H1 (cell line): ENCODE results near the gene MAIP1. TPM values are rescaled to one million over a fixed set of nuclear protein-coding genes. Genes with fewer than 3 reads are reported as not detected.
A peak's percentile ranks its signal among the peaks of the same experiment; 100 is the strongest.

Source experiments
- CTCF ChIA-PET: fragments of 300-600 bp; sonication (Branson Sonifier 250); formaldehyde crosslinking; loops from one replicate; lab custom pipeline; 2021; ENCODE audit not compliant: partially characterized antibody; lab: Charles Lee
- POLR2A ChIA-PET: fragments of 300-600 bp; sonication (Branson Sonifier 250); formaldehyde crosslinking; loops from one replicate; lab custom pipeline; 2021; ENCODE audit warnings: inconsistent platforms; ENCODE audit not compliant: partially characterized antibody; lab: Charles Lee
- DNase-seq, 2 experiments: peaks; one replicate each; pipeline versions ENCODE4 v3.0.0 to v3.0.0-alpha.2; 2010 to 2022; ENCODE audit warnings: low spot score in 2 of 2, low read depth in 1 of 2, mixed read lengths in 1 of 2
- FAIRE-seq: peaks from 2 replicates; lab custom pipeline; 2011; peaks lifted over from hg19 to GRCh38; lab: Jason Lieb, UNC
- H2AFZ ChIP-seq: 2 replicates; pipeline ENCODE4 v1.8.1; 2012; ENCODE audit warnings: low read length, inconsistent platforms
- H2AK5ac ChIP-seq: 2 replicates; pipeline ENCODE4 v1.6.1; 2013; ENCODE audit warnings: low read depth, low read length
- H2BK120ac ChIP-seq: replicated peaks from 2 replicates; pipeline ENCODE3; 2013; ENCODE audit warnings: low read depth, low read length, inconsistent platforms
- H2BK12ac ChIP-seq: 2 replicates; pipeline ENCODE4 v1.6.1; 2013; ENCODE audit warnings: low read depth, low read length
- H2BK15ac ChIP-seq: 2 replicates; pipeline ENCODE4 v1.6.1; 2013; ENCODE audit warnings: low read length
- H2BK20ac ChIP-seq: 2 replicates; pipeline ENCODE4 v1.6.1; 2013; ENCODE audit warnings: low read length
- H2BK5ac ChIP-seq: 2 replicates; pipeline ENCODE4 v1.6.1; 2013; ENCODE audit warnings: low read depth, low read length
- H3K14ac ChIP-seq: 2 replicates; pipeline ENCODE4 v1.6.1; 2013; ENCODE audit warnings: inconsistent platforms; ENCODE audit not compliant: insufficient read length
- H3K18ac ChIP-seq: 2 replicates; pipeline ENCODE4 v1.6.1; 2013; ENCODE audit warnings: low read length; ENCODE audit errors: extremely low read depth
- H3K23ac ChIP-seq: 2 replicates; pipeline ENCODE4 v1.6.1; 2013; ENCODE audit warnings: inconsistent platforms; ENCODE audit not compliant: insufficient read length
- H3K23me2 ChIP-seq: 2 replicates; pipeline ENCODE4 v1.6.1; 2013; ENCODE audit warnings: low read depth, low read length
- H3K27ac ChIP-seq: 2 replicates; pipeline ENCODE4 v1.6.1; 2011; ENCODE audit warnings: low read depth, low read length, inconsistent platforms
- H3K27me3 ChIP-seq, 4 experiments: replicated peaks in 1 of 4; 1 replicate in 1 of 4; 2 replicates in 3 of 4; pipeline versions ENCODE4 v1.6.1 to v1.8.1; 2011 to 2013; ENCODE audit warnings: low read length in 3 of 4, mild to moderate bottlenecking in 3 of 4, inconsistent platforms in 2 of 4, mixed read lengths in 2 of 4, moderate library complexity in 1 of 4; ENCODE audit not compliant: control insufficient read depth in 3 of 4, insufficient read depth in 3 of 4; ENCODE audit errors: extremely low read depth in 1 of 4
- H3K36me3 ChIP-seq, 4 experiments: 2 replicates each; pipeline versions ENCODE4 v1.6.1 to v1.8.1; 2011 to 2013; ENCODE audit warnings: mild to moderate bottlenecking in 4 of 4, low read length in 3 of 4, moderate library complexity in 2 of 4, control low read depth in 1 of 4, inconsistent platforms in 1 of 4; ENCODE audit not compliant: insufficient read depth in 4 of 4, control insufficient read depth in 2 of 4
- H3K4ac ChIP-seq: replicated peaks from 2 replicates; pipeline ENCODE3; 2013; ENCODE audit warnings: low read length, low read depth, mixed read lengths, inconsistent platforms; ENCODE audit not compliant: insufficient read length
- H3K4me1 ChIP-seq, 4 experiments: replicated peaks in 1 of 4; 1 replicate in 1 of 4; 2 replicates in 3 of 4; pipeline versions ENCODE4 v1.6.1 to v1.8.1; 2011 to 2013; ENCODE audit warnings: low read length in 3 of 4, inconsistent platforms in 2 of 4, mixed read lengths in 1 of 4; ENCODE audit not compliant: insufficient read depth in 4 of 4, control insufficient read depth in 3 of 4
- H3K4me2 ChIP-seq, 2 experiments: 2 replicates each; pipeline versions ENCODE4 v1.6.1 to v1.8.1; 2011 to 2013; ENCODE audit warnings: low read depth in 2 of 2, low read length in 2 of 2, control low read depth in 1 of 2, inconsistent platforms in 1 of 2, mild to moderate bottlenecking in 1 of 2; ENCODE audit not compliant: insufficient read depth in 1 of 2
- H3K4me3 ChIP-seq, 4 experiments: fragments of 200-600, 300-600 bp in 1 of 4; sonication (generic), shearing (Covaris generic), sonication (Bioruptor Twin) in 1 of 4; 2 replicates each; pipeline versions ENCODE4 v1.5.1 to v1.8.1; 2011 to 2016; ENCODE audit warnings: low read length in 4 of 4, low read depth in 3 of 4, control low read depth in 2 of 4, inconsistent platforms in 2 of 4, mild to moderate bottlenecking in 2 of 4, mixed read lengths in 1 of 4, moderate library complexity in 1 of 4; ENCODE audit not compliant: insufficient read depth in 2 of 4; ENCODE audit errors: extremely low read depth in 1 of 4
- H3K56ac ChIP-seq: replicated peaks from 2 replicates; pipeline ENCODE3; 2013; ENCODE audit warnings: low read depth, mild to moderate bottlenecking, mixed read lengths, low read length, inconsistent platforms; ENCODE audit not compliant: insufficient read length
- H3K79me1 ChIP-seq: 2 replicates; pipeline ENCODE4 v1.6.1; 2013; ENCODE audit warnings: low read depth, low read length, control low read depth
- H3K79me2 ChIP-seq, 2 experiments: 2 replicates each; pipeline versions ENCODE4 v1.6.1 to v1.8.1; 2012 to 2013; ENCODE audit warnings: low read length in 2 of 2, mild to moderate bottlenecking in 2 of 2, inconsistent platforms in 1 of 2; ENCODE audit not compliant: insufficient read depth in 2 of 2, control insufficient read depth in 1 of 2
- H3K9ac ChIP-seq, 4 experiments: replicated peaks in 1 of 4; 1 replicate in 1 of 4; 2 replicates in 3 of 4; pipeline versions ENCODE4 v1.6.1 to v1.8.1; 2011 to 2013; ENCODE audit warnings: low read depth in 3 of 4, low read length in 3 of 4, control low read depth in 2 of 4, mild to moderate bottlenecking in 2 of 4, moderate library complexity in 2 of 4, inconsistent platforms in 1 of 4; ENCODE audit errors: extremely low read depth in 1 of 4
- H3K9me3 ChIP-seq, 2 experiments: 2 replicates each; pipeline versions ENCODE4 v1.6.1 to v1.8.1; 2012 to 2013; ENCODE audit warnings: mild to moderate bottlenecking in 2 of 2, moderate library complexity in 2 of 2, control low read depth in 1 of 2, inconsistent platforms in 1 of 2, low read depth in 1 of 2, low read length in 1 of 2, mixed read lengths in 1 of 2; ENCODE audit not compliant: insufficient read depth in 2 of 2
- H4K20me1 ChIP-seq, 2 experiments: replicated peaks in 1 of 2; 2 replicates each; pipeline versions ENCODE3 to v1.8.1; 2011 to 2013; ENCODE audit warnings: inconsistent platforms in 2 of 2, low read length in 2 of 2, mild to moderate bottlenecking in 1 of 2; ENCODE audit not compliant: insufficient read depth in 2 of 2, control insufficient read depth in 1 of 2
- H4K5ac ChIP-seq: 2 replicates; pipeline ENCODE4 v1.6.1; 2013; ENCODE audit warnings: low read length, low read depth, mixed read lengths, inconsistent platforms; ENCODE audit not compliant: insufficient read length
- H4K8ac ChIP-seq: 2 replicates; pipeline ENCODE4 v1.8.0; 2013; ENCODE audit warnings: mild to moderate bottlenecking, moderate library complexity, low read length, inconsistent platforms; ENCODE audit not compliant: insufficient read depth; ENCODE audit errors: extremely low read depth
- H4K91ac ChIP-seq: replicated peaks from 2 replicates; pipeline ENCODE3; 2013; ENCODE audit warnings: low read length, mixed read lengths, inconsistent platforms; ENCODE audit not compliant: insufficient read length
- JUND ChIP-seq: IDR thresholded peaks from 2 replicates; pipeline ENCODE4 v1.6.1; 2011; ENCODE audit warnings: mild to moderate bottlenecking, improper control_type of control experiment, low read length
- NANOG ChIP-seq: IDR thresholded peaks from 2 replicates; pipeline ENCODE4 v1.6.1; 2011; ENCODE audit warnings: low read length, low read depth, mild to moderate bottlenecking, inconsistent platforms; ENCODE audit not compliant: insufficient read depth, poor library complexity, severe bottlenecking
- POLR2A ChIP-seq, 2 experiments: IDR thresholded peaks; 1 replicate in 1 of 2; 2 replicates in 1 of 2; pipeline ENCODE4 v1.6.1; 2011; ENCODE audit warnings: low read depth in 2 of 2, low read length in 2 of 2, mild to moderate bottlenecking in 2 of 2; ENCODE audit errors: control extremely low read depth in 1 of 2
- RAD21 ChIP-seq, 2 experiments: IDR thresholded peaks in 1 of 2; conservative IDR thresholded peaks in 1 of 2; 2 replicates each; pipeline ENCODE4 v1.6.1; 2011; ENCODE audit warnings: low read depth in 2 of 2, low read length in 2 of 2, improper control_type of control experiment in 1 of 2, inconsistent platforms in 1 of 2, mild to moderate bottlenecking in 1 of 2, moderate library complexity in 1 of 2
- WGBS, 2 experiments: shearing (Covaris generic) in 1 of 2; methylation state at CpG; one replicate each; pipeline versions ENCODE4 v1.1.6 to v1.1.7; 2013 to 2015; ENCODE audit warnings: low lambda C conversion rate in 2 of 2, mixed read lengths in 2 of 2, inconsistent platforms in 1 of 2, low coverage in 1 of 2, missing lambda C conversion rate in 1 of 2; ENCODE audit not compliant: insufficient replicate concordance in 2 of 2, insufficient coverage in 1 of 2, insufficient read length in 1 of 2; ENCODE audit errors: extremely low coverage in 1 of 2, missing lambda C conversion rate in 1 of 2; 5-methylcytosine and 5-hydroxymethylcytosine counted together
- polyA plus RNA-seq, 7 experiments: library from polyadenylated mRNA; depleted of rRNA in 3 of 7; stranded (reverse) in 5 of 7; unstranded in 2 of 7; fragments of >200 nt in 5 of 7; fragments of 200-250 nt in 2 of 7; gene quantifications; 1 replicate in 5 of 7; 2 replicates in 1 of 7; 4 replicates in 1 of 7; pipeline versions ENCODE4 v1.2.1 to v1.2.3, GENCODE V29; 2011 to 2013; ENCODE audit warnings: missing spikeins in 2 of 7, mixed read lengths in 2 of 7
- total RNA-seq: library from RNA; stranded (reverse); fragmentation: NEBNext Ultra II Directional; extraction: Animal tissue kit (Norgen Biotek cat#: 25700); gene quantifications from 2 replicates; pipeline ENCODE4 v1.2.1, GENCODE V29; 2021

Gene MAIP1
- total and polyA plus RNA-seq, 2 of the 8 experiments (the other 6 are each of a cell fraction or from before 2014, with no cell fraction given) = 23.2 to 28.5 TPM

DNA sequence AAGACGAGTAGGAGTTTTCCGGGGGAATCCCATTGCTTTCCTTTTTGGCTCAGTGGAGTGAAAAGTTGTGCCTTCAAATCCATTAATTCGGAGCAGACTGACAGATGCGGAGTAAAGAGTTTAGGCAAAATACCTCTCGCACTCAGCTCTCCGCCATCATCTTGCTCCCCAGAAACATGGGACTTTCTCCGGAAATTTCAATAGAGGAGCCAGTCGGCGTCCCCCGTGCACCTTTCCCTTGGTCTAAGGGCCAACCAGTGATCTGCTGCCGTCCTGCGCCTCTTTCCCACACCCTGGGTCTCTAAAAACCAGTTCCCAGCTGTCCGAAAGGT is 409 bp upstream of the MAIP1 start:
- DNase-seq (no peak), FAIRE-seq (no peak)
- 2% methylated on average over 13 of the region's 13 CpGs; no CpG with 5 or more reads in 1 of the 2 experiments for WGBS, 2 experiments
- Histone ChIP-seq H2BK15ac (no peak overlapping the region), H4K8ac (peak overlapping the region; percentile 100; the same call in 1 of the 2 replicates), H3K79me1 (peaks cover 6% of the 10 kb centered on the region), H3K27me3 (no peaks in the 10 kb centered on the region), H4K91ac (peak overlapping the region; percentile 90), H3K4me1 (peaks cover 0 to 7% (median 1%) of the 10 kb centered on the region in 4 experiments; a peak in 4 of 7 replicates), H2BK20ac (no peak overlapping the region), H2AK5ac (no peak overlapping the region), H3K4ac (peak overlapping the region; percentile 85), H3K9me3 (no peaks in the 10 kb centered on the region), H4K5ac (peak overlapping the region; percentile 96), H3K9ac (peak overlapping the region; percentile 77 to 97 (median 96)), H3K14ac (no peak overlapping the region), H3K4me3 (peak overlapping the region; percentile 85 to 99 (median 92)), H4K20me1 (peaks cover 2 to 5% of the 10 kb centered on the region in 2 experiments), H3K56ac (peak overlapping the region; percentile 92), H2AFZ (peak overlapping the region; percentile 83), H2BK12ac (0 out of 2 replicates have a peak overlapping the region, but pooled peaks have one; percentile 29), H2BK120ac (no peak overlapping the region), H2BK5ac (peak overlapping the region; percentile 94), H3K4me2 (peak overlapping the region; percentile 75 to 77), H3K18ac (peak overlapping the region; percentile 83; the same call in 1 of the 2 replicates), H3K36me3 (peaks cover 3 to 36% (median 4%) of the 10 kb centered on the region in 4 experiments; a peak in 5 of 8 replicates), H3K27ac (peak overlapping the region; percentile 99), H3K79me2 (peaks cover 17 to 80% of the 10 kb centered on the region in 2 experiments), H3K23ac (no peak overlapping the region), H3K23me2 (peaks cover 3% of the 10 kb centered on the region)
- CTCF ChIA-PET = interaction anchor here (1.0 to 1.2 kb wide), 2 partner anchors 31 to 251 kb away, joined by 3 read pairs; no protein-coding TSS in a partner anchor
- POLR2A ChIA-PET = interaction anchor here (0.6 to 2.1 kb wide), 11 partner anchors 8 to 934 kb away, joined by 3 to 10 read pairs (median 3); partner anchors contain the start of genes NIF3L1 and PPIL3
- no peak for TF ChIP-seq RAD21 (IDR thresholded peaks at IDR 0.05 in 1 of 2, conservative IDR thresholded peaks at IDR 0.05 in 1 of 2; ENCODE audit: low read depth in 2 of 2, low read length in 2 of 2)
- TF ChIP-seq NANOG = no peak
- no peak for TF ChIP-seq JUND
- no peak for TF ChIP-seq POLR2A (IDR thresholded peaks at IDR 0.05; ENCODE audit: control extremely low read depth in 1 of 2, low read depth in 2 of 2, low read length in 2 of 2)
